Neural progenitor cell (in vitro differentiated cells): Measurements from ENCODE around the gene ZNF346.

Source experiments
- CTCF ChIP-seq: fragments of 200-600 bp; sonication (generic); IDR thresholded peaks from 2 replicates; pipeline ENCODE4 v1.5.1; 2017; ENCODE audit warnings: antibody characterized with exemption, mild to moderate bottlenecking
- EZH2 ChIP-seq: fragments of 200-600 bp; sonication (generic); IDR thresholded peaks from 2 replicates; pipeline ENCODE4 v1.6.1; 2017; ENCODE audit warnings: antibody characterized with exemption, mild to moderate bottlenecking, moderate library complexity

- no peak for TF ChIP-seq CTCF
- TF ChIP-seq EZH2: no peak
Measured at GRCh38 chr5:177097016-177097985, 74.8 kb downstream of the ZNF346 start.
